A549 (cell line): Measurements from ENCODE around the gene RNF141.

Experiments used
- BHLHE40 ChIP-seq: IDR thresholded peaks from 2 replicates; pipeline ENCODE4 v1.6.1; 2012; ENCODE audit warnings: low read depth, low read length, inconsistent platforms
- CTCF ChIP-seq: fragments of >200 bp; sonication (Bioruptor Twin); formaldehyde crosslinking; IDR thresholded peaks from 3 replicates; pipeline ENCODE4 v1.5.1; 2016
- HDAC2 ChIP-seq: fragments of 200-600 bp; sonication (generic); IDR thresholded peaks from 2 replicates; pipeline ENCODE4 v1.6.1; 2016
- JUN ChIP-seq, 2 experiments: fragments of >200 bp; sonication (Bioruptor Twin); formaldehyde crosslinking; IDR thresholded peaks; 2 replicates in 1 of 2; 3 replicates in 1 of 2; pipeline ENCODE4 v1.6.1; 2016 to 2017
- KDM1A ChIP-seq: fragments of 200-600 bp; sonication (generic); IDR thresholded peaks from 2 replicates; pipeline ENCODE4 v1.6.1; 2016; ENCODE audit warnings: low read depth, mild to moderate bottlenecking
- MAFK ChIP-seq: fragments of 450-650 bp; IDR thresholded peaks from 2 replicates; pipeline ENCODE4 v1.6.1; 2014; ENCODE audit not compliant: partially characterized antibody
- MYC ChIP-seq: IDR thresholded peaks from 2 replicates; pipeline ENCODE4 v1.6.1; 2012; ENCODE audit warnings: mild to moderate bottlenecking, inconsistent platforms, low read length, improper control_type of control experiment, borderline replicate concordance
- POLR2A ChIP-seq: IDR thresholded peaks from 2 replicates; pipeline ENCODE4 v1.6.1; 2012; ENCODE audit warnings: mild to moderate bottlenecking, low read length
- RAD21 ChIP-seq, 2 experiments: fragments of >200 bp in 1 of 2; sonication (Bioruptor Twin) in 1 of 2; formaldehyde crosslinking in 1 of 2; IDR thresholded peaks in 1 of 2; conservative IDR thresholded peaks in 1 of 2; 2 replicates in 1 of 2; 3 replicates in 1 of 2; pipeline ENCODE4 v1.6.1; 2012 to 2018; ENCODE audit warnings: inconsistent platforms in 1 of 2
- RFX5 ChIP-seq: fragments of 450-650 bp; IDR thresholded peaks from 2 replicates; pipeline ENCODE4 v1.7.1; 2014; ENCODE audit warnings: antibody characterized with exemption, mild to moderate bottlenecking, moderate library complexity
- SMC3 ChIP-seq: fragments of >200 bp; sonication (Bioruptor Twin); formaldehyde crosslinking; IDR thresholded peaks from 3 replicates; pipeline ENCODE4 v1.6.1; 2018; ENCODE audit warnings: inconsistent platforms
- USF2 ChIP-seq: fragments of 450-650 bp; IDR thresholded peaks from 2 replicates; pipeline ENCODE4 v1.6.1; 2014; ENCODE audit warnings: antibody characterized with exemption

GRCh38 chr11:10504490-10504889 is 36.5 kb downstream of the RNF141 start:
- TF ChIP-seq MYC: no peak
- no peak for TF ChIP-seq JUN (IDR thresholded peaks at IDR 0.05)
- no peak for TF ChIP-seq CTCF
- TF ChIP-seq SMC3: no peak
- TF ChIP-seq MAFK: no peak
- no peak for TF ChIP-seq RFX5
- TF ChIP-seq HDAC2: no peak
- TF ChIP-seq POLR2A: no peak
- no peak for TF ChIP-seq RAD21 (conservative IDR thresholded peaks at IDR 0.05 in 1 of 2, IDR thresholded peaks at IDR 0.05 in 1 of 2)
- no peak for TF ChIP-seq BHLHE40
- TF ChIP-seq USF2: no peak
- no peak for TF ChIP-seq KDM1A
